SK-N-SH (cell line): Measurements from ENCODE around the gene REN. TPM values are rescaled to one million over a fixed set of nuclear protein-coding genes. Genes with fewer than 3 reads are reported as not detected.
A peak's percentile ranks its signal among the peaks of the same experiment; 100 is the strongest.

ENCODE experiments used
- CTCF ChIA-PET: fragments of 300-600, 350-600 bp; formaldehyde crosslinking; extraction: SDS; loops from one replicate; lab custom pipeline; 2021; lab: Yijun Ruan, JAX
- POLR2A ChIA-PET: fragments of 350-600 bp; sonication (Branson Sonifier 250); formaldehyde crosslinking; extraction: SDS; loops from one replicate; lab custom pipeline; 2020; ENCODE audit warnings: antibody characterized with exemption, inconsistent platforms; lab: Yijun Ruan, JAX
- DNase-seq: peaks from one replicate; pipeline ENCODE4 v3.0.0; 2012
- H2AFZ ChIP-seq: fragments of 200-600 bp; sonication (generic); 2 replicates; pipeline ENCODE4 v1.8.1; 2016; ENCODE audit warnings: antibody characterized with exemption, mild to moderate bottlenecking, low read depth
- H3F3A ChIP-seq: fragments of 200-600 bp; sonication (generic); replicated peaks from 2 replicates; pipeline ENCODE3; 2016; ENCODE audit warnings: antibody characterized with exemption, mild to moderate bottlenecking; ENCODE audit not compliant: insufficient read depth
- H3K27ac ChIP-seq, 2 experiments: fragments of 200-500 bp in 1 of 2; fragments of 200-600 bp in 1 of 2; sonication (Bioruptor generic) in 1 of 2; sonication (generic), shearing (Covaris generic) in 1 of 2; 2 replicates each; pipeline versions ENCODE4 v1.5.1 to v1.6.1; 2014 to 2016; ENCODE audit warnings: low read depth in 2 of 2, inconsistent platforms in 1 of 2, low read length in 1 of 2, mild to moderate bottlenecking in 1 of 2, mixed read lengths in 1 of 2
- H3K27me3 ChIP-seq: fragments of 200-600 bp; sonication (generic), shearing (Covaris generic); 2 replicates; pipeline ENCODE4 v1.6.1; 2016; ENCODE audit warnings: mixed run types; ENCODE audit not compliant: insufficient read depth
- H3K36me3 ChIP-seq, 2 experiments: fragments of 200-500 bp in 1 of 2; fragments of 200-600 bp in 1 of 2; sonication (Bioruptor generic) in 1 of 2; sonication (generic) in 1 of 2; replicated peaks in 1 of 2; 2 replicates each; pipeline versions ENCODE3 to v1.5.1; 2014 to 2016; ENCODE audit warnings: low read length in 1 of 2, mild to moderate bottlenecking in 1 of 2; ENCODE audit not compliant: insufficient read depth in 2 of 2, control insufficient read depth in 1 of 2
- H3K4me1 ChIP-seq, 2 experiments: fragments of 200-500 bp in 1 of 2; fragments of 200-600 bp in 1 of 2; sonication (Bioruptor generic) in 1 of 2; sonication (generic), shearing (Covaris generic) in 1 of 2; 2 replicates each; pipeline versions ENCODE4 v1.5.1 to v1.6.1; 2014 to 2016; ENCODE audit warnings: low read depth in 1 of 2, low read length in 1 of 2, mixed run types in 1 of 2; ENCODE audit not compliant: insufficient read depth in 2 of 2, control insufficient read depth in 1 of 2
- H3K4me2 ChIP-seq: fragments of 200-600 bp; sonication (generic), shearing (Covaris generic); 2 replicates; pipeline ENCODE4 v1.6.1; 2017; ENCODE audit warnings: mixed run types
- H3K4me3 ChIP-seq, 2 experiments: fragments of 200-500 bp in 1 of 2; fragments of 200-600 bp in 1 of 2; sonication (Bioruptor generic) in 1 of 2; sonication (generic), shearing (Covaris generic) in 1 of 2; 2 replicates each; pipeline versions ENCODE4 v1.5.1 to v1.8.1; 2014 to 2016; ENCODE audit warnings: low read depth in 2 of 2, inconsistent platforms in 1 of 2, low read length in 1 of 2, mild to moderate bottlenecking in 1 of 2, mixed read lengths in 1 of 2, moderate library complexity in 1 of 2
- H3K79me2 ChIP-seq: fragments of 200-600 bp; sonication (generic); 2 replicates; pipeline ENCODE4 v1.8.1; 2017; ENCODE audit warnings: mild to moderate bottlenecking; ENCODE audit not compliant: insufficient read depth
- H3K9ac ChIP-seq: fragments of 200-600 bp; sonication (generic); 2 replicates; pipeline ENCODE4 v1.6.1; 2017; ENCODE audit warnings: mixed run types
- H3K9me2 ChIP-seq: fragments of 200-600 bp; sonication (generic); 2 replicates; pipeline ENCODE4 v1.6.1; 2017; ENCODE audit warnings: mixed run types
- H3K9me3 ChIP-seq: fragments of 200-600 bp; sonication (generic); 2 replicates; pipeline ENCODE4 v1.6.1; 2017; ENCODE audit warnings: mixed run types, mild to moderate bottlenecking, moderate library complexity
- H4K20me1 ChIP-seq: fragments of 200-600 bp; sonication (generic); 2 replicates; pipeline ENCODE4 v1.6.1; 2017; ENCODE audit warnings: mild to moderate bottlenecking, mixed run types; ENCODE audit not compliant: insufficient read depth
- EP300 ChIP-seq, 2 experiments: IDR thresholded peaks; 2 replicates each; pipeline versions ENCODE4 v1.4.0 to v1.6.1; 2012; ENCODE audit warnings: borderline replicate concordance in 1 of 2, low read depth in 1 of 2, low read length in 1 of 2
- EZH2phosphoT487 ChIP-seq: fragments of 200-600 bp; sonication (generic); IDR thresholded peaks from 2 replicates; pipeline ENCODE4 v1.6.1; 2017; ENCODE audit warnings: low read depth, mixed run types, mild to moderate bottlenecking, antibody characterized with exemption, moderate library complexity, borderline replicate concordance
- FOSL2 ChIP-seq: IDR thresholded peaks from 2 replicates; pipeline ENCODE4 v1.4.0; 2012; ENCODE audit warnings: low read depth, mild to moderate bottlenecking, moderate library complexity, borderline replicate concordance
- FOXJ3 ChIP-seq: sonication (generic); formaldehyde crosslinking; IDR thresholded peaks from 2 replicates; pipeline ENCODE4 v1.5.1; 2020; ENCODE audit warnings: mild to moderate bottlenecking, missing genetic modification reagents
- GABPA ChIP-seq: IDR thresholded peaks from 2 replicates; pipeline ENCODE4 v1.4.0; 2012; ENCODE audit warnings: low read depth, mild to moderate bottlenecking
- MAX ChIP-seq: IDR thresholded peaks from 2 replicates; pipeline ENCODE4 v1.4.0; 2012; ENCODE audit warnings: low read depth
- NFIC ChIP-seq: IDR thresholded peaks from 2 replicates; pipeline ENCODE4 v1.4.0; 2012; ENCODE audit warnings: borderline replicate concordance
- NRF1 ChIP-seq: IDR thresholded peaks from 2 replicates; pipeline ENCODE4 v1.6.1; 2012; ENCODE audit warnings: low read depth, mild to moderate bottlenecking, low read length
- POLR2AphosphoS5 ChIP-seq: IDR thresholded peaks from 2 replicates; pipeline ENCODE4 v1.6.1; 2012; ENCODE audit warnings: low read depth, low read length
- RFX5 ChIP-seq: IDR thresholded peaks from 2 replicates; pipeline ENCODE4 v1.6.1; 2012; ENCODE audit warnings: mild to moderate bottlenecking, improper control_type of control experiment, low read length
- SIN3A ChIP-seq: IDR thresholded peaks from 2 replicates; pipeline ENCODE4 v1.6.1; 2012; ENCODE audit warnings: low read depth, mild to moderate bottlenecking, low read length, moderate library complexity, borderline replicate concordance
- TAF1 ChIP-seq: IDR thresholded peaks from 2 replicates; pipeline ENCODE4 v1.6.1; 2012; ENCODE audit warnings: low read depth, mild to moderate bottlenecking, low read length, moderate library complexity, borderline replicate concordance
- TCF12 ChIP-seq: IDR thresholded peaks from 2 replicates; pipeline ENCODE4 v1.4.0; 2012
- TEAD4 ChIP-seq: IDR thresholded peaks from 2 replicates; pipeline ENCODE4 v1.4.0; 2012; ENCODE audit warnings: mild to moderate bottlenecking, borderline replicate concordance; ENCODE audit not compliant: insufficient read depth
- WGBS: methylation state at CpG from one replicate; pipeline ENCODE4 v1.1.6; 2017; ENCODE audit warnings: low lambda C conversion rate; 5-methylcytosine and 5-hydroxymethylcytosine counted together
- polyA plus RNA-seq, 3 experiments: library from polyadenylated mRNA; depleted of rRNA; stranded (reverse); fragments of >200 nt; gene quantifications; 2 replicates each; pipeline ENCODE4 v1.2.3, GENCODE V29; 2012
- TF ChIP-seq, protein P1 (sequence below): fragments of 150-350 bp; IDR thresholded peaks from 2 replicates; pipeline ENCODE4 v1.6.1; 2017; ENCODE audit warnings: antibody characterized with exemption, low read length, low read depth, borderline replicate concordance
- TF ChIP-seq, protein P2 (sequence below): fragments of 150-350 bp; IDR thresholded peaks from 2 replicates; pipeline ENCODE4 v1.6.1; 2016; ENCODE audit warnings: mild to moderate bottlenecking, low read depth, low read length

Gene REN
- polyA plus RNA-seq, 1 of the 3 experiments (the other 2 are of a cell fraction) = not detected

DNA sequence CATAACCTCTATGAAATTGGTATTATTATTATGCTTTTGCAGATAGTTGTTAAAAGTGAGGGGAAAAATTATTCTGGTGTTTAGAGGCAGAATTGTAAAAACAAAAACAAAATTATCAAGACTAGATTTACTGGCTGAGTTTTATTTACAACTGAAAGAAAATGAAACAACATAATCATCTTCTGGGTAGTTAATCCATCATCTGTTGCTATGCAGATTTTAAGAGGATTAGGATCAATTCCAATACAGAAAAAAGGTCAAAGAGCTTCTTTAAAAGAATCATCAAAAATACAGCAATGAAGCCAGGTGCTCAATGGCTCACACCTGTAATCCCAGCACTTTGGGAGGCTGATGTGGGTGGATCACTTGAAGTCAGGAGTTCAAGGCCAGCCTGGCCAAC is 39.3 kb upstream of the REN start:
- no peaks in the 10 kb centered on the region for H3K9me3 ChIP-seq
- no peak overlapping the region for H3K4me2 ChIP-seq
- no peaks in the 10 kb centered on the region for H3K36me3 ChIP-seq
- no peak overlapping the region for H3K9ac ChIP-seq
- no peak overlapping the region for H3K4me3 ChIP-seq
- H3K9me2 ChIP-seq = no peaks in the 10 kb centered on the region
- H3K79me2 ChIP-seq = no peaks in the 10 kb centered on the region
- no peaks in the 10 kb centered on the region for H4K20me1 ChIP-seq
- peaks cover 0 to 3% of the 10 kb centered on the region in 2 experiments; a peak in 1 of 4 replicates for H3K4me1 ChIP-seq
- DNase-seq = no peak
- no peaks in the 10 kb centered on the region for H3K27me3 ChIP-seq
- TF ChIP-seq TEAD4 = no peak
- TF ChIP-seq POLR2AphosphoS5 = no peak
- no peak for TF ChIP-seq FOXJ3 (CRISPR knock-in tag)
- no peak for TF ChIP-seq TCF12
- peak; percentile 94 for TF ChIP-seq RFX5
- no peak overlapping the region for H3K27ac ChIP-seq
- CTCF ChIA-PET = interaction anchor here (0.7 to 7.4 kb wide), 13 partner anchors 7 to 334 kb away, joined by 3 to 157 read pairs (median 15); partner anchors contain the start of genes GOLT1A, PLEKHA6 and REN
- no peaks in the 10 kb centered on the region for H3F3A ChIP-seq
- no peak overlapping the region for H2AFZ ChIP-seq
- POLR2A ChIA-PET = no interaction called here

- 92% methylated on average over 2 of the region's 2 CpGs for WGBS
- Histone ChIP-seq H3K4me3 (no peak overlapping the region), H3K27ac (no peak overlapping the region), H2AFZ (no peak overlapping the region), H3K9me3 (no peaks in the 10 kb centered on the region), H3K9ac (no peak overlapping the region), H4K20me1 (no peaks in the 10 kb centered on the region), H3F3A (no peaks in the 10 kb centered on the region), H3K79me2 (no peaks in the 10 kb centered on the region), H3K27me3 (no peaks in the 10 kb centered on the region), H3K36me3 (no peaks in the 10 kb centered on the region), H3K4me2 (no peak overlapping the region), H3K4me1 (peaks cover 0 to 3% of the 10 kb centered on the region in 2 experiments; a peak in 1 of 4 replicates), H3K9me2 (no peaks in the 10 kb centered on the region)
- ChIA-PET POLR2A (no interaction called here), CTCF (interaction anchor here (0.7 to 7.4 kb wide), 7 partner anchors 9 to 334 kb away, joined by 3 to 157 read pairs (median 9); partner anchors contain the start of genes GOLT1A, PLEKHA6 and REN)
- DNase-seq = no peak
- TF ChIP-seq SIN3A (no peak), EZH2phosphoT487 (no peak), NRF1 (no peak), FOSL2 (no peak), POLR2AphosphoS5 (no peak), EP300 (IDR thresholded peaks at IDR 0.05; ENCODE audit: borderline replicate concordance in 1 of 2, low read depth in 1 of 2, low read length in 1 of 2) (no peak)
These were observed 38.8 kb upstream of the REN start for GRCh38 chr1:204204944-204205343.

DNA sequence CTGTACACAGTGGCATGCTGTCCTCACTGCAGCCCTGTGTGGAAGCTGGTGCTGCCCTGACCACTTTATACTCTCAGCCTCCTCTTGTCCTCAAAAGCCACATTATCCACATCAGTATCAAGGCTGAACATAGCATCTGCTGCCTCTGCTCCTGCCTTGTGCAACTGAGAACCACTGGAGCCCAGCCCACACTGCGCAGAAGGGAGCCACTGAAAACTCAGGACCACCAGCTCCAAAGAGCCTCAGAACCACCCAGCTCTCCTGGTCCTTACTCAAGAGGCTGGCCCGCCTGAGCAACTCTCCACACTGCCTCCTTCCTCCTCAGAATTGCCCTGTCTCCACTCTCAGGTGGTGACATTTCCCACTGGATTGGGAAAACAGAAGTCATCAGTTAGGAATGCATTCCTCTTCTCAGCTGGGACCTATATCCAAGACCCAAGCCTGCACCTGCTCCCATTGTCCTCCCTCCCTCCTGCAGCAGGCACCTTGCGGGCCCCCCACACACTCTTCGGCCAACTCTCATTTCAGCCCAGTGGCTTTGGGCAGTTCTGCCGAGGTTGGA is 37.1 kb upstream of the REN start:
- Histone ChIP-seq H3K4me2 (no peak overlapping the region), H3K79me2 (no peaks in the 10 kb centered on the region), H4K20me1 (no peaks in the 10 kb centered on the region), H2AFZ (no peak overlapping the region), H3K9me3 (no peaks in the 10 kb centered on the region), H3K27ac (no peak overlapping the region), H3F3A (no peaks in the 10 kb centered on the region), H3K9ac (no peak overlapping the region), H3K9me2 (no peaks in the 10 kb centered on the region), H3K36me3 (no peaks in the 10 kb centered on the region), H3K4me1 (peaks cover 5 to 8% of the 10 kb centered on the region in 2 experiments; a peak in 2 of 4 replicates), H3K4me3 (no peak overlapping the region), H3K27me3 (no peaks in the 10 kb centered on the region)
- whole genome bisulfite sequencing = 78% methylated on average over 5 of the region's 5 CpGs
- DNase-seq = no peak
- ChIA-PET CTCF (interaction anchor here (1.2 to 7.4 kb wide), 3 partner anchors 16 to 195 kb away, joined by 3 to 157 read pairs (median 3); partner anchors contain the start of gene REN), POLR2A (no interaction called here)
- TF ChIP-seq, protein P1, sequence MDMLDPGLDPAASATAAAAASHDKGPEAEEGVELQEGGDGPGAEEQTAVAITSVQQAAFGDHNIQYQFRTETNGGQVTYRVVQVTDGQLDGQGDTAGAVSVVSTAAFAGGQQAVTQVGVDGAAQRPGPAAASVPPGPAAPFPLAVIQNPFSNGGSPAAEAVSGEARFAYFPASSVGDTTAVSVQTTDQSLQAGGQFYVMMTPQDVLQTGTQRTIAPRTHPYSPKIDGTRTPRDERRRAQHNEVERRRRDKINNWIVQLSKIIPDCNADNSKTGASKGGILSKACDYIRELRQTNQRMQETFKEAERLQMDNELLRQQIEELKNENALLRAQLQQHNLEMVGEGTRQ = no peak
- TF ChIP-seq, protein P2, sequence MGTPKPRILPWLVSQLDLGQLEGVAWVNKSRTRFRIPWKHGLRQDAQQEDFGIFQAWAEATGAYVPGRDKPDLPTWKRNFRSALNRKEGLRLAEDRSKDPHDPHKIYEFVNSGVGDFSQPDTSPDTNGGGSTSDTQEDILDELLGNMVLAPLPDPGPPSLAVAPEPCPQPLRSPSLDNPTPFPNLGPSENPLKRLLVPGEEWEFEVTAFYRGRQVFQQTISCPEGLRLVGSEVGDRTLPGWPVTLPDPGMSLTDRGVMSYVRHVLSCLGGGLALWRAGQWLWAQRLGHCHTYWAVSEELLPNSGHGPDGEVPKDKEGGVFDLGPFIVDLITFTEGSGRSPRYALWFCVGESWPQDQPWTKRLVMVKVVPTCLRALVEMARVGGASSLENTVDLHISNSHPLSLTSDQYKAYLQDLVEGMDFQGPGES = no peak
- TF ChIP-seq MAX (no peak), GABPA (no peak), NFIC (no peak), TAF1 (no peak), FOSL2 (no peak)
